Anterior cingulate cortex (tissue), 58 donors: ENCODE results near the gene TRIM65.
"Not testable (repeated sequence)": the region's sequence is repeated elsewhere in the genome, so short reads cannot be mapped to it uniquely, and the experiment has no call there.

Experiments
- DNase-seq, 58 donors: peaks; one replicate each; lab custom pipeline; 2025; lab: John Stamatoyannopoulos, UW

The TRIM65 gene

GRCh38 chr17:75876938-75877751 lies 19.6 kb downstream of the TRIM65 start:
- DNase-seq = peak in 56 of 58 donors; percentile 17 to 92 (median 76)

- peak in 1 of 58 donors; percentile 42 for DNase-seq
Measured at GRCh38 chr17:75876190-75876937, 20.4 kb downstream of the TRIM65 start.

- peak in 14 of 58 donors; percentile 16 to 84 (median 62) for DNase-seq
Measured at GRCh38 chr17:75875940-75876189, 20.9 kb downstream of the TRIM65 start.

- DNase-seq = peak in 21 of 58 donors; percentile 24 to 84 (median 57)
Measured at GRCh38 chr17:75875182-75875939, 21.4 kb downstream of the TRIM65 start.

- no peak for DNase-seq
Measured at GRCh38 chr17:75874323-75875181, 22.2 kb downstream of the TRIM65 start.

GRCh38 chr17:75873587-75874322 lies 23.0 kb downstream of the TRIM65 start:
- no peak for DNase-seq

- peak in 25 of 58 donors; percentile 13 to 63 (median 44) for DNase-seq
Measured at GRCh38 chr17:75872434-75873351, 24.1 kb downstream of the TRIM65 start.

- not testable (repeated sequence) for DNase-seq
Measured at GRCh38 chr17:75870228-75870627, 26.5 kb downstream of the TRIM65 start.

- peak in 54 of 58 donors; percentile 49 to 90 (median 80) for DNase-seq
Measured at GRCh38 chr17:75869282-75870141, 27.2 kb downstream of the TRIM65 start.

- DNase-seq = peak in 2 of 58 donors; percentile 65 to 67
Measured at GRCh38 chr17:75868730-75869281, 27.9 kb downstream of the TRIM65 start.

GRCh38 chr17:75865404-75866188 lies 31.2 kb downstream of the TRIM65 start:
- DNase-seq = not testable (repeated sequence)

GRCh38 chr17:75864887-75865286 lies 31.9 kb downstream of the TRIM65 start:
- DNase-seq = not testable (repeated sequence)

- no peak for DNase-seq
Measured at GRCh38 chr17:75864448-75864871, 32.3 kb downstream of the TRIM65 start.

- DNase-seq = no peak
Measured at GRCh38 chr17:75861927-75862317, 34.8 kb downstream of the TRIM65 start.

GRCh38 chr17:75859358-75859757 lies 37.4 kb downstream of the TRIM65 start:
- not testable (repeated sequence) for DNase-seq
